HFF-Myc (cell line): ENCODE measurements around the gene TBX18.

ENCODE experiments used
- DNase-seq: peaks from one replicate; pipeline ENCODE4 v3.0.0-alpha.2; 2011; ENCODE audit warnings: low read depth; ENCODE audit errors: extremely low read depth
- H3K4me3 ChIP-seq: replicated peaks from 2 replicates; pipeline ENCODE4 v1.5.1; 2011; ENCODE audit warnings: low read depth, mild to moderate bottlenecking, control low read depth, low read length
- CTCF ChIP-seq: IDR thresholded peaks from 2 replicates; pipeline ENCODE4 v1.5.1; 2012; ENCODE audit warnings: mild to moderate bottlenecking, low read depth, low read length, control low read depth; ENCODE audit errors: missing control alignments

The TBX18 gene

DNA sequence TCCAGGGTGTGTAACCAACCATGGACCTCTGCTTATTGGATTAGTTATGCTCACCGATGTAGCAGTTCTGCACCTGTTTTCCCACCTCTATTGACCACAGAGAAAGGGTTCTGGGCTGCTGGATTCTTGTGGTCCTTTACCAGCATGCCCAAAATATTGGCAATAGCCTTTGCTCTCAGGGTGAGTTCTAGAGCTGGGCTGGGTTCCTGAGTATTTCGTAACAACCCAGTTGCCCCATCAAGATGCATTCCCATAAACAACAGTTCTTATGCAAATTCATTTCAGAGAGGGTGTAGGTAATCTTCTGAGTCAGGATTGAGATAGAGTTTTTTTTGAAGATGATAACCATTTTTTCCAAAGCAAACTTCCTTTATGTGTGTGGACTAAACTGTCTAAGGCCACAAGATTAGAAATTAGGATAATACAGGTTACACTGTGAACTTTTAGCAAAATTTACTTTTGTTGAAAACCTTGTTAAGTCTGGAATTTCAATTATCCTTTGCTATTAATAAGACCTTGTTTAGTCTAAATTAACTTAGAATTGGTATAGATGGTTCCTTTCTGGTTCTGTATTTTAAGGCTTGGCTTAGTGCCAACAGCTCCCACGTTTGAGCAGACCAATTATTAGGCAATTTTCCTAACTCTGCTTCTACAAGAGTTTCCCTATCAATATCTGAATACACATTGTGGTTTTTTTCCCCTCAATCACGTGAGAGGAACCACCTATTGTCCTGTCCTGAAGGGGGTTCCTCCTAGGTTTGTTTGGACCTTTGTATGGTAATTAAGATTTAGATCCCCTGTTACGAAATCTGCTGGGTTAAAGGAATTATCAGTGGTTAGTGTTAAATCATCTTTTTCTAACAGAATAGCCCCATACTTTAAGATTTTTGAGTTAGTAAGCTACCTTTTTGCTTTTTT is 46.1 kb downstream of the TBX18 start:
- TF ChIP-seq CTCF = no peak
- no peak overlapping the region for H3K4me3 ChIP-seq
- no peak for DNase-seq

- DNase-seq = no peak
- no peak for TF ChIP-seq CTCF
- H3K4me3 ChIP-seq = no peak overlapping the region
Observed at GRCh38 chr6:84709121-84709520, 55.3 kb downstream of the TBX18 start.

GRCh38 chr6:84707171-84707570 is 57.2 kb downstream of the TBX18 start:
- TF ChIP-seq CTCF = no peak
- no peak for DNase-seq
- H3K4me3 ChIP-seq = no peak overlapping the region

- TF ChIP-seq CTCF = no peak
- no peak for DNase-seq
- no peak overlapping the region for H3K4me3 ChIP-seq
Observed at GRCh38 chr6:84696166-84696565, 68.2 kb downstream of the TBX18 start.

DNA sequence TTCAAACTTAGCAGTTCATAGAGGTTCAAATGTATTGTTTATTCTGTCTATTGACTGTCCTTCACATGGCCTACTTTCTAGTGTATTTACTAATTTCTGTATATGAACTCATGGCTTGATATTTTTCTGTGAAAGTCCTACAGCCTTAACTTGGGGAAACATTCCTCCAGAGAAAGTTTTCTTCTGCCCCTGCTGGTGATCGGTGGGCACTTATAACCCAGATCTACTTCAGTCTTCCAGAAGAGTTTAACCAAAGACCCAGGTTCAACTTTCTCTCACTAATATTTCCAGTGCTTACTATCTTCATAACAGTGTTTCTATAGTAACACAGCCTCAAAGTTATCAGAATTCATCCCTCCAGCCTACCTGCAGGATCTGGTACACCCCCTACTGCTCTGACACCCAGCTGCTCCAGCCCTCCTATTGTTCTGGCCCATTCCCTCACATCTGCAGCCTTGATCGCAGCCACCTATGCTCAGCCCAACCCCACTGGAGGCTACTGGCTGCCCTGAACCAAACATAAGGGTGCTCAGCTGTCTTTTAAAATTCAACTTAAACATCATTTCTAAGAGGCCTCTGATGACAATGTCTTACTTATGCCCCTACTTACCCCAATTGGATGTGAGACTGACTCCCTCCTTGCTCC is 72.3 kb downstream of the TBX18 start:
- TF ChIP-seq CTCF = no peak
- H3K4me3 ChIP-seq = no peak overlapping the region
- DNase-seq = no peak

GRCh38 chr6:84688141-84688873 is 76.1 kb downstream of the TBX18 start:
- TF ChIP-seq CTCF = no peak
- H3K4me3 ChIP-seq = no peak overlapping the region
- DNase-seq = no peak
